H1 (cell line): ENCODE data around the gene SEC14L3. TPM values are rescaled to one million over a fixed set of nuclear protein-coding genes. Genes with fewer than 3 reads are reported as not detected.

Source experiments
- ASH2L ChIP-seq: fragments of 200-600, 300-600 bp; sonication (generic); IDR thresholded peaks from one replicate; pipeline ENCODE4 v1.7.1; 2017; ENCODE audit warnings: low read length
- ATF3 ChIP-seq: IDR thresholded peaks from 2 replicates; pipeline ENCODE4 v1.6.1; 2011; ENCODE audit warnings: low read depth, mild to moderate bottlenecking, low read length; ENCODE audit not compliant: insufficient read depth
- CBX5 ChIP-seq: fragments of 300-800, 300-1000 bp; sonication (generic); IDR thresholded peaks from 2 replicates; pipeline ENCODE4 v1.7.1; 2016; ENCODE audit warnings: antibody characterized with exemption, low read length, low read depth
- CHD7 ChIP-seq: fragments of 300-600 bp; sonication (generic); IDR thresholded peaks from 2 replicates; pipeline ENCODE4 v1.7.1; 2012; ENCODE audit warnings: low read length, moderate library complexity, mild to moderate bottlenecking, inconsistent platforms; ENCODE audit not compliant: insufficient replicate concordance
- CREB1 ChIP-seq: IDR thresholded peaks from 2 replicates; pipeline ENCODE4 v1.6.1; 2012; ENCODE audit warnings: inconsistent platforms
- GABPA ChIP-seq: IDR thresholded peaks from 2 replicates; pipeline ENCODE4 v1.6.1; 2011; ENCODE audit warnings: mild to moderate bottlenecking, low read length, moderate library complexity, borderline replicate concordance; ENCODE audit not compliant: insufficient read depth
- KDM1A ChIP-seq: fragments of 200-600, 300-600 bp; sonication (generic); IDR thresholded peaks from 2 replicates; pipeline ENCODE4 v1.7.1; 2016; ENCODE audit warnings: mild to moderate bottlenecking, low read length, borderline replicate concordance
- KDM5A ChIP-seq: fragments of 200-600 bp; IDR thresholded peaks from 2 replicates; pipeline ENCODE4 v1.7.1; 2012; ENCODE audit warnings: mild to moderate bottlenecking, low read length, inconsistent platforms, mixed read lengths
- NANOG ChIP-seq: IDR thresholded peaks from 2 replicates; pipeline ENCODE4 v1.6.1; 2011; ENCODE audit warnings: low read length, low read depth, mild to moderate bottlenecking, inconsistent platforms; ENCODE audit not compliant: insufficient read depth, poor library complexity, severe bottlenecking
- RFX5 ChIP-seq: IDR thresholded peaks from 2 replicates; pipeline ENCODE4 v1.6.1; 2011; ENCODE audit warnings: low read depth, low read length, improper control_type of control experiment, borderline replicate concordance
- SP2 ChIP-seq: IDR thresholded peaks from 2 replicates; pipeline ENCODE4 v1.6.1; 2012; ENCODE audit warnings: mild to moderate bottlenecking, low read length, inconsistent platforms
- ZNF274 ChIP-seq: IDR thresholded peaks from 2 replicates; pipeline ENCODE4 v1.7.0; 2012; ENCODE audit warnings: low read length, borderline replicate concordance; ENCODE audit errors: extremely low read depth
- polyA plus RNA-seq, 7 experiments: library from polyadenylated mRNA; depleted of rRNA in 3 of 7; stranded (reverse) in 5 of 7; unstranded in 2 of 7; fragments of >200 nt in 5 of 7; fragments of 200-250 nt in 2 of 7; gene quantifications; 1 replicate in 5 of 7; 2 replicates in 1 of 7; 4 replicates in 1 of 7; pipeline versions ENCODE4 v1.2.1 to v1.2.3, GENCODE V29; 2011 to 2013; ENCODE audit warnings: missing spikeins in 2 of 7, mixed read lengths in 2 of 7
- total RNA-seq: library from RNA; stranded (reverse); fragmentation: NEBNext Ultra II Directional; extraction: Animal tissue kit (Norgen Biotek cat#: 25700); gene quantifications from 2 replicates; pipeline ENCODE4 v1.2.1, GENCODE V29; 2021

The SEC14L3 gene
- total and polyA plus RNA-seq, 2 of the 8 experiments (the other 6 are each of a cell fraction or from before 2014, with no cell fraction given) = not detected

- TF ChIP-seq CHD7 (no peak), ZNF274 (no peak), SP2 (no peak), CREB1 (no peak), GABPA (no peak), KDM1A (no peak), NANOG (no peak), RFX5 (no peak), CBX5 (no peak), ASH2L (no peak), KDM5A (no peak), ATF3 (no peak)
Measured at GRCh38 chr22:30483169-30483568, 11.4 kb upstream of the SEC14L3 start (continued).
